Measurements from ENCODE around the gene SMYD3. TPM values are rescaled to one million over a fixed set of nuclear protein-coding genes. Genes with fewer than 3 reads are reported as not detected.

SMYD3 gene
- total and polyA plus RNA-seq, 2 experiments from 2014 or later: 30.8 to 68.5 TPM

DNA sequence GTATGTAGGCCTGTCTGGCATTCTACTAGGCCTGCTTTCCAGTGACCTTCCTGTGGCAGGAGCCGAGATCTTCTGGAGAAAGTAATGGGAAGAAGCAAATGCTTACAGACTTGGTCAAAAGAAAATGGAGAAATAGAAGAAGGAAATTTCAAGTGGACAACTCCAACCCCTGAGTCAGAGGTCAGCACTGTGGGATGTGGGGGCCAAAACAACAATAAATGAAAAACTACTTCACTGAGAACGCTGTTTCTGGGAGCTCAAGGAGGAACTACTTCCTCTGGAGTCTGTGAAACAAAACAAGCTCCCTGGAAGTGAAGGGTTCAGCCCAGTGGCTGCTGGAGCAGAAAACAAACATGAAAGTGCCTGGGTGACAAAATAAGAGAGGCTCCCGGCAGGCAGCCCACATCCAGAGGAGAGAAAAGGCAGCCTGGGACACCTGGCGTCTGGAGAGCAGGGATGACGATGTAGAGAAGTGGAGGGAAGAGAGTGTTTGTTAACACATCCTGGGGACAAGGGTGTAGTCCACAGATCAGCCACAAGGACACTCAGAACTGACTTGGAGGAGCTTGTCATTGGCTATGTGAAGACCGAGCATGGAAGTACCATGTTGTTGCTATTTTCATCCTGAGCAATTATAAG lies 355.2 kb downstream of the SMYD3 start:
- 83% methylated on average over 6 of the region's 6 CpGs for WGBS (ENCODE audit: low lambda C conversion rate, missing lambda C conversion rate)

DNA sequence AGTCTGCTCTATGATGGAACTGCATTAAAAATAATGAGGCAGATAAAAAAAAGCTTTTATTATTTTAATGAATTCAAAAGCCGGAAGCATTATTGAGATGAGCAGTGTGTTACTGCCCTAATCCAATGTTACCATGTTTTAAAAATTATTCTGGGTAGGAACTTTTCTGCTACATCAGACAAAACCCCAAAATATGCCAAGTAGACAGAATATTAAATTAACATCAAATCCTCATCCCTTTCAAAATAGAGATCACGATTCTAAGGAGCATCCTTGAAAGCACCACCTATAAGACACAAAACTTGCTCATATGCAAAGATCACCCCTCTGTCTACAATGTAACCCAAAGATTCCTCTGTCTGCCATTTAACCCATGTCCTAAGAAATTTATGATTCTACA lies 357.5 kb downstream of the SMYD3 start:
- no peaks in the 10 kb centered on the region for H3K9me2 ChIP-seq (replicated peaks; ENCODE audit: insufficient read depth)
- no peak overlapping the region for H3K4me2 ChIP-seq
- no peak for TF ChIP-seq CTCF (IDR thresholded peaks at IDR 0.05; ENCODE audit: poor library complexity)
- no peak for TF ChIP-seq EZH2 (IDR thresholded peaks at IDR 0.05; ENCODE audit: borderline replicate concordance)
- DNase-seq (ENCODE audit: low spot score): no peak
- H3K27me3 ChIP-seq: no peaks in the 10 kb centered on the region
- no peak overlapping the region for H3K27ac ChIP-seq
- 94% methylated on average over 2 of the region's 2 CpGs for WGBS (ENCODE audit: low lambda C conversion rate, missing lambda C conversion rate)
- no peaks in the 10 kb centered on the region for H4K20me1 ChIP-seq (ENCODE audit: insufficient read depth, poor library complexity, severe bottlenecking)
- H3K4me1 ChIP-seq (ENCODE audit: insufficient read depth): no peaks in the 10 kb centered on the region
- no peak overlapping the region for H2AFZ ChIP-seq
- H3K79me2 ChIP-seq: no peaks in the 10 kb centered on the region
- no peaks in the 10 kb centered on the region for H3K9me3 ChIP-seq (ENCODE audit: low read depth)
- H3K4me3 ChIP-seq: no peak overlapping the region
- H3K36me3 ChIP-seq (replicated peaks; ENCODE audit: insufficient read depth, low read depth): no peaks in the 10 kb centered on the region

More for the DNA sequence above, 355.2 kb downstream of the SMYD3 start:
- Histone ChIP-seq H3K4me1 (ENCODE audit: insufficient read depth) (no peaks in the 10 kb centered on the region), H4K20me1 (ENCODE audit: insufficient read depth, poor library complexity, severe bottlenecking) (no peaks in the 10 kb centered on the region), H3K36me3 (replicated peaks; ENCODE audit: insufficient read depth, low read depth) (no peaks in the 10 kb centered on the region), H3K27ac (no peak overlapping the region), H3K79me2 (no peaks in the 10 kb centered on the region), H3K9me3 (ENCODE audit: low read depth) (no peaks in the 10 kb centered on the region), H3K9me2 (replicated peaks; ENCODE audit: insufficient read depth) (no peaks in the 10 kb centered on the region), H2AFZ (no peak overlapping the region), H3K4me2 (no peak overlapping the region), H3K27me3 (no peaks in the 10 kb centered on the region), H3K4me3 (no peak overlapping the region)
- DNase-seq (ENCODE audit: low spot score): no peak
- TF ChIP-seq EZH2phosphoT487 (IDR thresholded peaks at IDR 0.05; ENCODE audit: low read depth, severe bottlenecking, unreplicated experiment): no peak
- TF ChIP-seq CTCF (IDR thresholded peaks at IDR 0.05; ENCODE audit: poor library complexity): no peak
- TF ChIP-seq EZH2 (IDR thresholded peaks at IDR 0.05; ENCODE audit: borderline replicate concordance): no peak

- no peaks in the 10 kb centered on the region for H3K9me2 ChIP-seq (replicated peaks; ENCODE audit: insufficient read depth)
- no peaks in the 10 kb centered on the region for H3K9me3 ChIP-seq (ENCODE audit: low read depth)
- DNase-seq (ENCODE audit: low spot score): no peak
- H3K27me3 ChIP-seq: no peaks in the 10 kb centered on the region
- whole genome bisulfite sequencing (ENCODE audit: low lambda C conversion rate, missing lambda C conversion rate): 89% methylated on average over 27 of the region's 29 CpGs
- no peaks in the 10 kb centered on the region for H3K79me2 ChIP-seq
- H3K36me3 ChIP-seq (replicated peaks; ENCODE audit: insufficient read depth, low read depth): no peaks in the 10 kb centered on the region
- H3K4me1 ChIP-seq (ENCODE audit: insufficient read depth): peaks cover under 1% of the 10 kb centered on the region
- H3K4me3 ChIP-seq: no peak overlapping the region
- H3K27ac ChIP-seq: no peak overlapping the region
- no peak overlapping the region for H3K4me2 ChIP-seq
- H4K20me1 ChIP-seq (ENCODE audit: insufficient read depth, poor library complexity, severe bottlenecking): no peaks in the 10 kb centered on the region
- H2AFZ ChIP-seq: no peak overlapping the region
- TF ChIP-seq EZH2phosphoT487 (IDR thresholded peaks at IDR 0.05; ENCODE audit: low read depth, severe bottlenecking, unreplicated experiment): no peak
- TF ChIP-seq CTCF (IDR thresholded peaks at IDR 0.05; ENCODE audit: poor library complexity): peak; percentile 4
Observed at GRCh38 chr1:246147524-246148461, 359.3 kb downstream of the SMYD3 start.

Data from hepatocyte (in vitro differentiated cells).